ENCODE measurements around the gene SERPIND1.
"Not testable (repeated sequence)": the region's sequence is repeated elsewhere in the genome, so short reads cannot be mapped to it uniquely, and the experiment has no call there.

SERPIND1 gene

DNA sequence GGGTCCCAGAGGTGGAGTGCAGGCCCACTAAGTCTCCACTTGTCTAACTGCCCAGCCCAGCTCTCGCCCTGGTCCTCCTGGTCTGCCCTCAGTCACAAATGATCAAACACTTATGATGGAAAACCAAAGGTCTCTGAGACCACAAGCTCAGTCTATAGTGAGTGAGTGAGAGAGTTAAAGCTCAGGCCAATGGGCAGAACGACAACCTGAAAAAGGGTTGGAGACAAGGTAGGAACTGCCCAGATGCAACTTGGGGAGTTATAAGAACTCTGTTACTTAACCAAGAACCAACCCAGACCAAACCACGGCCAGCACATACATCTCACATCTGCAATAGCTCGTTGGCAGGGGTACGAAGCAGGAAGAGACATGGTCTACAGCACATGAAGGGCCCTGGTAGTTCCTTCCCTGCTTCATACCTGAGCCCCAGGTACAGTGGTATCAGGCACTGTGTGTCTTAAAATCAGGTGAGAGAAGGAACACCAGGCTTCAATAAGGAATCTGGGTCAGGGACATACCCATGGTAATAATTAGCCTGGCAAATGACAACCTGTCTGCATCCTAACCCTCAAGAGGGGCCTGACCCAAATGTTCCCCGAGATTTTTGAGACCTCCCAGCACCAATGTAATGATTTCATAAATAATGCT, 35.7 kb downstream of the SERPIND1 start:
- H3K4me3 ChIP-seq (ENCODE audit: low read depth, low read length) = no peak overlapping the region
- no peak for DNase-seq (ENCODE audit: low read depth)

- H3K4me3 ChIP-seq (ENCODE audit: low read depth, low read length) = no peak overlapping the region
- no peak for DNase-seq (ENCODE audit: low read depth)
Measured at GRCh38 chr22:20810645-20811044, 36.7 kb downstream of the SERPIND1 start.

DNA sequence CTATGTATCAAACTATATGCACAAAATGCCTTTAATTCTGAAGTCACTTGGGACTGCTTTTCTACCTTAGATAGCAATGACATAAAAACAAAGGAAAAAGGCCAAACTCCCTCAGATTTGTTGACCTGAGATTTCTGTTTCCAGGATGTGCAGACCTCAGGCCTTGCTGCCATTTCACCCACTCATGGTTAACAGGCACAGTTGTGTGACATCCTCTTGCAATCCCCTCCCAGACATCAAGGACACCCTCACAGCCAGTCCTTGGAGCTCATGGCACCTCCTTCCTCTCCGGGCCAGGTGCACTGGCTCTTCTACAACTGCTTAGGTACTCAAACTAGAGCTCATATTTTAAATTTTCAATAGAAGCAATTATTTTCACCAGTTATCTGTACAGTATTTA, 37.3 kb downstream of the SERPIND1 start:
- DNase-seq (ENCODE audit: low read depth) = no peak
- no peak overlapping the region for H3K4me3 ChIP-seq (ENCODE audit: low read depth, low read length)

- no peak for DNase-seq (ENCODE audit: low read depth)
- H3K4me3 ChIP-seq (ENCODE audit: low read depth, low read length) = no peak overlapping the region
Measured at GRCh38 chr22:20811971-20812660, 38.2 kb downstream of the SERPIND1 start.

- no peak overlapping the region for H3K4me3 ChIP-seq (ENCODE audit: low read depth, low read length)
- DNase-seq (ENCODE audit: low read depth) = no peak
Measured at GRCh38 chr22:20813056-20813455, 39.1 kb downstream of the SERPIND1 start.

DNA sequence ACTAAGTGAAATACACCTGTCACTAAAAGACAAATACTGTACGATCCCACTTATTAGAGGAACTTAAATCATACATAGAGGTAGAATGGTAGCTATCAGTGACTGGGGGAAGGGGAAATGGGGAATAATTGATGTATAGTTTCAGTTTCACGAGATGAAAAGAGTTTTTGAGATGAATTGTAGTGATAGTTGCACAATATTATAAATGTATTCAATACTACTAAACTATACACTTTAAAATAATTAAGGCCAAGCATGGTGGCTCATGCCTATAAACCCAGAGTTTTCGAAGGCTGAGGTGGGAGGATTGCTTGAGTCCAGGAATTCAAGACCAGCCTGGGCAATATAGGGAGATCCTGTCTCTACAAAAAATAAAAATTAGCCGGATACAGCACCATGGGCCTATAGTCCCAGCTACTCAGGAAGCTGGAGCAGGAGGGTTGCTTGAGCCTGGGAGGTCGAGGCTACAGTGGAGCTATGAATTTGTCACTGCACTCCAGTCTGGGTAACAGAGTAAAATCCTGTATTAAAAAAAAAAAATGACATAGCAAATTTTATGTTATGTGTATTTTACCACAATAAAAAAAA, 40.4 kb downstream of the SERPIND1 start:
- no peak for DNase-seq (ENCODE audit: low read depth)

GRCh38 chr22:20815477-20816050, 41.7 kb downstream of the SERPIND1 start:
- no peak overlapping the region for H3K4me3 ChIP-seq (ENCODE audit: low read depth, low read length)
- no peak for DNase-seq (ENCODE audit: low read depth)

More for the DNA sequence above, 40.4 kb downstream of the SERPIND1 start:
- H3K4me3 ChIP-seq (ENCODE audit: low read depth, low read length) = no peak overlapping the region

DNA sequence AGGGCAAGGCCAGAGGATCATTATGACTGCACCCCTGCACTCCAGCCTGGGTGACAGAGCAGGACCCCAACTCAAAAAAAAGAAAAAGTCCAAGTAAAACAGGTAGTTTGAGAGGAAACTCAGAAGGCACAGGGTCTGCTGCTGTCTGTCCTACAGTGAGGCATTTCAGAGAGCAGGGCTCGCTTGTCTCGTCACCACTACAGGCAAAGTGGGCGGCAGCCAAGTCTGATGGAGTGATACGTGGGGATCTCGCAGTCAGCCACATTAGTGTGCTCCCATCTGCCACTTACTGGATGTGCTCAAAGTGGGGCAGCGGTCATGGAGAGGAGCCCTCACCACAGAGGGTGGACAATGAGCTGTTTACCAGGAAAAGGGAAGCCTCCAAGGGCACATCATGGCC, 42.6 kb downstream of the SERPIND1 start:
- DNase-seq (ENCODE audit: low read depth) = no peak
- H3K4me3 ChIP-seq (ENCODE audit: low read depth, low read length) = no peak overlapping the region

GRCh38 chr22:20818471-20818870, 44.6 kb downstream of the SERPIND1 start:
- H3K4me3 ChIP-seq (ENCODE audit: low read depth, low read length) = no peak overlapping the region
- no peak for DNase-seq (ENCODE audit: low read depth)

DNA sequence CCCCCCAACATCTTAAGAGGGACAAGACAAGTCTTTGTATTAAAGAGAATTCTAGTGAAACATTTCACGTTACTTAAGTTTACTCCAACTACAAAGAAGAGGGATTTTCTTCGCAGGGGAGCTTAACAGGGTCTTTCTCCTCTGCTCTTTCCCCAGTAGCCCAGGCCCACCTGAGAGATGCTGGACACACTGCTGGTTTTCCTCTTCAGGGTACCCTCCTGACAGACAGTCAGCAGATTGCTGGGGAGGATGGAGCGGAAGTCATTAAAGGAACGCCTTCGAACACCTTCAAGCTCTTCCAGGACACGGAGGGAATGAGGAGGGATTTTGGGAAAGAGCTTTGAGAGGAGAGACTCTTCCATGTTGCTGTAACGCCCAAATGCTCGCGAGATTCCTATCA, 45.6 kb downstream of the SERPIND1 start:
- H3K4me3 ChIP-seq (ENCODE audit: low read depth, low read length) = no peak overlapping the region
- no peak for DNase-seq (ENCODE audit: low read depth)

- DNase-seq (ENCODE audit: low read depth); H3K4me3 ChIP-seq (ENCODE audit: low read depth, low read length): not testable (repeated sequence)
Measured at GRCh38 chr22:20821717-20822239, 47.9 kb downstream of the SERPIND1 start.

DNA sequence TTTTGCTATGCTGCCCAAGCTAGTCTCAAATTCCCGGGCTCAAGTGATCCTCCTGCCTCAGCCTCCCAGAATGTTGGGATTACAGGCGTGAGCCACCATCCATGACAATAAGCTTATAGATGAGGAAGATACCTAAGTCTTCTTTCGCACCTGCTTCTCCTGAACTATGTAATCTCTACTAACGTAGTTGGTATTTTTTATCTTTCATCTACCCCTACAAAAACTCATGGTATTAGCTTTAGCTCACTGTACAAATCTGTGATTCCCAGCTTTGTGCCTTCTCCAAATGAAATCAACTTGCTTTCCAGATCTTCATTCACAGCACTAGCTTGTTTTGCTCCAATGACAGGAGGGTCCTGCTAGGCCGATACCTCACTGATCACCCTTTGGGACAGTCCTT, 48.3 kb downstream of the SERPIND1 start:
- H3K4me3 ChIP-seq (ENCODE audit: low read depth, low read length) = no peak overlapping the region
- no peak for DNase-seq (ENCODE audit: low read depth)

- no peak overlapping the region for H3K4me3 ChIP-seq (ENCODE audit: low read depth, low read length)
- no peak for DNase-seq (ENCODE audit: low read depth)
Measured at GRCh38 chr22:20823264-20823663, 49.4 kb downstream of the SERPIND1 start.

- H3K4me3 ChIP-seq (ENCODE audit: low read depth, low read length); DNase-seq (ENCODE audit: low read depth): not testable (repeated sequence)
Measured at GRCh38 chr22:20825216-20825615, 51.3 kb downstream of the SERPIND1 start.

DNA sequence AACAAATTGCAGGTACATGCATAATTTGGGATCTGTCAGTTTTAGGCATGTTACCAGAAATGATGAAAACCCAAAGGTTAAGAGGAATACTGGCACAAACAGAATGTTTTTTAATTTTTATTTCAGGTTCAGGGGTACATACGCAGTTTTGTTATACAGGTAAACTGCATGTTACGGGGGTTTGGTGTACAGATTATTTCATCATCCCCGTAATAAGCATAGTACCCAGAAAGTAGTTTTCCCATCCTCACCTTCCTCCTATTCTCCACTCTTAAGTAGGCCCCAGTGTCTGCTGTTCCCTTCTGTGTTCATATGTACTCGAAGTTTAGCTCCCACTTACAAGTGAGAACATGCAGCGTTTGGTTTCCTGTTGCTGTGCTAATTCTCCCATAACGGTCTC, 51.7 kb downstream of the SERPIND1 start:
- DNase-seq (ENCODE audit: low read depth) = no peak
- no peak overlapping the region for H3K4me3 ChIP-seq (ENCODE audit: low read depth, low read length)

- DNase-seq (ENCODE audit: low read depth); H3K4me3 ChIP-seq (ENCODE audit: low read depth, low read length): not testable (repeated sequence)
Measured at GRCh38 chr22:20826373-20827152, 52.6 kb downstream of the SERPIND1 start.

DNA sequence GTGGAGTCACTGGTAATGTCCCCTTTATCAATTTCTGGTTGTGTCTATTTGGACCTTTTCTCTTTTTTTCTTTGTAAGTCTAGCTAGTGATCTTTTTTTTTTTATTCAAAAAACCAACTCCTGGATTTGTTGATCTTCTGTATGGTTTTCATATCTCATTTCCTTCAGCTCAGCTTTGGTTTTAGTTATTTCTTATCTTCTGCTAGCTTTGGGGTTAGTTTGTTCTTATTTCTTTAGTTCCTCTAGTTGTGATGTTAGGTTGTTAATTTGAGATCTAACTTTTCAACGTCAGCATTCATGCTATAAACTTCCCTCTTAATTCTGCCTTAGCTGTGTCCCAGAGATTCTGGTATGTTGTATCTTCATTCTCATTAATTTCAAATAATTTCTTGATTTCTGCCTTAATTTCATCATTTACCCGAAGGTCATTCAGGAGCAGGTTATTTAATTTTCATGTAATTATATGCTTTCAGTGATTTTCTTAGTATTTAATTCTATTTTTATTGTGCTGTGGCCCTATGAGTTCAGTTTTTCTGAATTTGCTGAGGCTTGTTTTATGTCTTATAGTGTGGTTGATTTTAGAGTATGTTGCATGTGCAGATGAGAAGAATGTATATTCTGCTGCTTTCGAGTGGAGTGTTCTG, 55.7 kb downstream of the SERPIND1 start:
- no peak overlapping the region for H3K4me3 ChIP-seq (ENCODE audit: low read depth, low read length)
- DNase-seq (ENCODE audit: low read depth) = no peak

GRCh38 chr22:20833225-20833665, 59.3 kb downstream of the SERPIND1 start:
- H3K4me3 ChIP-seq (ENCODE audit: low read depth, low read length) = no peak overlapping the region
- no peak for DNase-seq (ENCODE audit: low read depth)

DNA sequence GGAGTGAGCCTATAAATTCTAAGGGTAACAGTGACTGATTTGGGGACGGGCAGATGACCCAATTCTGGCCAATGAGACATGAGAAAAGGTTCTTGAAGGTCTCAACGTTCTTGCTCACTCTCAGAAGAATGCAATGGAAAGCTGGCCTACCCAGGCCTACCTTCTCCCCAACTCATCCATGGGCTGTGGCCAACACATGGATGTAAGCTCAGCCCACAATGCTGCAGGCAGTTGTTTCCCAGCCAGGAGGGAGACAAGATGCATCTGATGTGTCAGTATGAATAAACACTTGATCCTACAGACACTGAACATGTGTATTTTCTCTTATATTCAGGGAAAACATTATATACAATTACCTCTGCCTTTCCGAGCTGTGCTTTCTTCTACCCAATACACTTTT, 60.3 kb downstream of the SERPIND1 start:
- DNase-seq (ENCODE audit: low read depth) = no peak
- no peak overlapping the region for H3K4me3 ChIP-seq (ENCODE audit: low read depth, low read length)

All from skeletal muscle cell (primary cell).